Measurements from ENCODE around the gene DGKB. TPM values are rescaled to one million over a fixed set of nuclear protein-coding genes. Genes with fewer than 3 reads are reported as not detected.

Gene DGKB
- polyA plus RNA-seq, 1 of the 3 experiments (the other 2 are of a cell fraction): 2.1 TPM

DNA sequence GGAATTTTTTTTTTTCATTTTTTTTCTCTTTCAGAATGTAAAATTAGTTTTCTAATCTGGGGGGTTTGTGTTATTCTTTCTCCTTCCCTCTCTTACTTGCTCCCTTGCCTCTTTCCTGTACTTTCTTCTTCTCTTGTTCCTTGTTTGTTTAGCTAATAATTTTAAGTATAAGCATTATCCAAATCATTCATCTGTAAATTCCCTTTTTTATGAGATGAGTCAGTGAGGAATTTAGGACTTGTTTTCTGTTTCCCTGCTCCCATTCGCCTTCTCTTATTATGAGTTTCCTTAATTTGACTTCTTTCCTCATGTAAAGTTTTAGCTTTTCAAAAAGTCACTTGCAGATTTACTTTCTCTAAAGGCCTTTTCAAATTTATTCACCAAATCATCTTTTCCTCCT lies 758.4 kb downstream of the DGKB start:
- DNase-seq: no peak
- H3K9ac ChIP-seq: no peak overlapping the region

More for the DNA sequence above, 758.4 kb downstream of the DGKB start:
- POLR2A ChIA-PET: no interaction called here
- Histone ChIP-seq H3K27me3 (ENCODE audit: insufficient read depth) (no peaks in the 10 kb centered on the region), H3K4me3 (ENCODE audit: low read depth in 2 of 2, low read length in 1 of 2) (no peak overlapping the region), H3K79me2 (ENCODE audit: insufficient read depth) (no peaks in the 10 kb centered on the region), H3K4me2 (no peak overlapping the region), H3K9me2 (no peaks in the 10 kb centered on the region), H3K4me1 (ENCODE audit: control insufficient read depth in 1 of 2, insufficient read depth in 2 of 2, low read depth in 1 of 2, low read length in 1 of 2) (peaks cover 0 to 3% of the 10 kb centered on the region in 2 experiments; a peak in 1 of 4 replicates), H3K9me3 (no peaks in the 10 kb centered on the region), H4K20me1 (ENCODE audit: insufficient read depth) (no peaks in the 10 kb centered on the region), H3F3A (replicated peaks; ENCODE audit: insufficient read depth) (no peaks in the 10 kb centered on the region), H2AFZ (ENCODE audit: low read depth) (no peak overlapping the region), H3K36me3 (replicated peaks in 1 of 2; ENCODE audit: control insufficient read depth in 1 of 2, insufficient read depth in 2 of 2, low read length in 1 of 2) (no peaks in the 10 kb centered on the region), H3K27ac (ENCODE audit: low read depth in 2 of 2, low read length in 1 of 2) (no peak overlapping the region)
- CTCF ChIA-PET: interaction anchor here (0.8 kb wide), 2 partner anchors 402 to 547 kb away, joined by 3 read pairs; no protein-coding TSS in a partner anchor
- TF ChIP-seq, protein P1, sequence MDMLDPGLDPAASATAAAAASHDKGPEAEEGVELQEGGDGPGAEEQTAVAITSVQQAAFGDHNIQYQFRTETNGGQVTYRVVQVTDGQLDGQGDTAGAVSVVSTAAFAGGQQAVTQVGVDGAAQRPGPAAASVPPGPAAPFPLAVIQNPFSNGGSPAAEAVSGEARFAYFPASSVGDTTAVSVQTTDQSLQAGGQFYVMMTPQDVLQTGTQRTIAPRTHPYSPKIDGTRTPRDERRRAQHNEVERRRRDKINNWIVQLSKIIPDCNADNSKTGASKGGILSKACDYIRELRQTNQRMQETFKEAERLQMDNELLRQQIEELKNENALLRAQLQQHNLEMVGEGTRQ (IDR thresholded peaks at IDR 0.05; ENCODE audit: borderline replicate concordance, low read depth, low read length): no peak
- TF ChIP-seq MEF2A (IDR thresholded peaks at IDR 0.05; ENCODE audit: borderline replicate concordance, low read depth): no peak
- no peak for TF ChIP-seq RXRA (IDR thresholded peaks at IDR 0.05; ENCODE audit: borderline replicate concordance, low read depth)
- TF ChIP-seq, protein P2, sequence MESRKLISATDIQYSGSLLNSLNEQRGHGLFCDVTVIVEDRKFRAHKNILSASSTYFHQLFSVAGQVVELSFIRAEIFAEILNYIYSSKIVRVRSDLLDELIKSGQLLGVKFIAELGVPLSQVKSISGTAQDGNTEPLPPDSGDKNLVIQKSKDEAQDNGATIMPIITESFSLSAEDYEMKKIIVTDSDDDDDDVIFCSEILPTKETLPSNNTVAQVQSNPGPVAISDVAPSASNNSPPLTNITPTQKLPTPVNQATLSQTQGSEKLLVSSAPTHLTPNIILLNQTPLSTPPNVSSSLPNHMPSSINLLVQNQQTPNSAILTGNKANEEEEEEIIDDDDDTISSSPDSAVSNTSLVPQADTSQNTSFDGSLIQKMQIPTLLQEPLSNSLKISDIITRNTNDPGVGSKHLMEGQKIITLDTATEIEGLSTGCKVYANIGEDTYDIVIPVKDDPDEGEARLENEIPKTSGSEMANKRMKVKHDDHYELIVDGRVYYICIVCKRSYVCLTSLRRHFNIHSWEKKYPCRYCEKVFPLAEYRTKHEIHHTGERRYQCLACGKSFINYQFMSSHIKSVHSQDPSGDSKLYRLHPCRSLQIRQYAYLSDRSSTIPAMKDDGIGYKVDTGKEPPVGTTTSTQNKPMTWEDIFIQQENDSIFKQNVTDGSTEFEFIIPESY (IDR thresholded peaks at IDR 0.05; ENCODE audit: borderline replicate concordance, low read depth): no peak
- TF ChIP-seq, protein P3, sequence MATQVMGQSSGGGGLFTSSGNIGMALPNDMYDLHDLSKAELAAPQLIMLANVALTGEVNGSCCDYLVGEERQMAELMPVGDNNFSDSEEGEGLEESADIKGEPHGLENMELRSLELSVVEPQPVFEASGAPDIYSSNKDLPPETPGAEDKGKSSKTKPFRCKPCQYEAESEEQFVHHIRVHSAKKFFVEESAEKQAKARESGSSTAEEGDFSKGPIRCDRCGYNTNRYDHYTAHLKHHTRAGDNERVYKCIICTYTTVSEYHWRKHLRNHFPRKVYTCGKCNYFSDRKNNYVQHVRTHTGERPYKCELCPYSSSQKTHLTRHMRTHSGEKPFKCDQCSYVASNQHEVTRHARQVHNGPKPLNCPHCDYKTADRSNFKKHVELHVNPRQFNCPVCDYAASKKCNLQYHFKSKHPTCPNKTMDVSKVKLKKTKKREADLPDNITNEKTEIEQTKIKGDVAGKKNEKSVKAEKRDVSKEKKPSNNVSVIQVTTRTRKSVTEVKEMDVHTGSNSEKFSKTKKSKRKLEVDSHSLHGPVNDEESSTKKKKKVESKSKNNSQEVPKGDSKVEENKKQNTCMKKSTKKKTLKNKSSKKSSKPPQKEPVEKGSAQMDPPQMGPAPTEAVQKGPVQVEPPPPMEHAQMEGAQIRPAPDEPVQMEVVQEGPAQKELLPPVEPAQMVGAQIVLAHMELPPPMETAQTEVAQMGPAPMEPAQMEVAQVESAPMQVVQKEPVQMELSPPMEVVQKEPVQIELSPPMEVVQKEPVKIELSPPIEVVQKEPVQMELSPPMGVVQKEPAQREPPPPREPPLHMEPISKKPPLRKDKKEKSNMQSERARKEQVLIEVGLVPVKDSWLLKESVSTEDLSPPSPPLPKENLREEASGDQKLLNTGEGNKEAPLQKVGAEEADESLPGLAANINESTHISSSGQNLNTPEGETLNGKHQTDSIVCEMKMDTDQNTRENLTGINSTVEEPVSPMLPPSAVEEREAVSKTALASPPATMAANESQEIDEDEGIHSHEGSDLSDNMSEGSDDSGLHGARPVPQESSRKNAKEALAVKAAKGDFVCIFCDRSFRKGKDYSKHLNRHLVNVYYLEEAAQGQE (IDR thresholded peaks at IDR 0.05; ENCODE audit: low read depth, low read length): no peak
- no peak for TF ChIP-seq TCF12 (IDR thresholded peaks at IDR 0.05)
- TF ChIP-seq EP300 (IDR thresholded peaks at IDR 0.05; ENCODE audit: borderline replicate concordance in 1 of 2, low read depth in 1 of 2, low read length in 1 of 2): no peak
- no peak for TF ChIP-seq FOXM1 (IDR thresholded peaks at IDR 0.05; ENCODE audit: low read depth)
- TF ChIP-seq TAF1 (IDR thresholded peaks at IDR 0.05; ENCODE audit: borderline replicate concordance, low read depth, low read length): no peak
- TF ChIP-seq GATA2 (CRISPR knock-in tag; IDR thresholded peaks at IDR 0.05): no peak
- TF ChIP-seq GABPA (IDR thresholded peaks at IDR 0.05; ENCODE audit: low read depth): no peak
- no peak for TF ChIP-seq NRF1 (IDR thresholded peaks at IDR 0.05; ENCODE audit: low read depth, low read length)
- TF ChIP-seq, protein P4, sequence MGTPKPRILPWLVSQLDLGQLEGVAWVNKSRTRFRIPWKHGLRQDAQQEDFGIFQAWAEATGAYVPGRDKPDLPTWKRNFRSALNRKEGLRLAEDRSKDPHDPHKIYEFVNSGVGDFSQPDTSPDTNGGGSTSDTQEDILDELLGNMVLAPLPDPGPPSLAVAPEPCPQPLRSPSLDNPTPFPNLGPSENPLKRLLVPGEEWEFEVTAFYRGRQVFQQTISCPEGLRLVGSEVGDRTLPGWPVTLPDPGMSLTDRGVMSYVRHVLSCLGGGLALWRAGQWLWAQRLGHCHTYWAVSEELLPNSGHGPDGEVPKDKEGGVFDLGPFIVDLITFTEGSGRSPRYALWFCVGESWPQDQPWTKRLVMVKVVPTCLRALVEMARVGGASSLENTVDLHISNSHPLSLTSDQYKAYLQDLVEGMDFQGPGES (IDR thresholded peaks at IDR 0.05; ENCODE audit: low read depth, low read length): no peak
- no peak for TF ChIP-seq SMC3 (IDR thresholded peaks at IDR 0.05; ENCODE audit: low read depth, low read length)
- TF ChIP-seq, protein P5, sequence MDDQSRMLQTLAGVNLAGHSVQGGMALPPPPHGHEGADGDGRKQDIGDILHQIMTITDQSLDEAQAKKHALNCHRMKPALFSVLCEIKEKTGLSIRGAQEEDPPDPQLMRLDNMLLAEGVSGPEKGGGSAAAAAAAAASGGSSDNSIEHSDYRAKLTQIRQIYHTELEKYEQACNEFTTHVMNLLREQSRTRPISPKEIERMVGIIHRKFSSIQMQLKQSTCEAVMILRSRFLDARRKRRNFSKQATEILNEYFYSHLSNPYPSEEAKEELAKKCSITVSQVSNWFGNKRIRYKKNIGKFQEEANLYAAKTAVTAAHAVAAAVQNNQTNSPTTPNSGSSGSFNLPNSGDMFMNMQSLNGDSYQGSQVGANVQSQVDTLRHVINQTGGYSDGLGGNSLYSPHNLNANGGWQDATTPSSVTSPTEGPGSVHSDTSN (IDR thresholded peaks at IDR 0.05): no peak
- TF ChIP-seq MXI1 (IDR thresholded peaks at IDR 0.05; ENCODE audit: low read depth, low read length): no peak
- TF ChIP-seq POLR2AphosphoS5 (IDR thresholded peaks at IDR 0.05; ENCODE audit: low read depth, low read length): no peak
- no peak for TF ChIP-seq RCOR1 (IDR thresholded peaks at IDR 0.05; ENCODE audit: low read length)
- WGBS (ENCODE audit: low lambda C conversion rate): 93% methylated on average over 1 of the region's 1 CpG

Data from SK-N-SH (cell line).